OCI-LY7 (cell line): ENCODE measurements around the gene COX8A.

Source experiments
- EZH2phosphoT487 ChIP-seq: fragments of 200-600 bp; sonication (generic); IDR thresholded peaks from 2 replicates; pipeline ENCODE4 v1.6.1; 2018; ENCODE audit warnings: low read depth, borderline replicate concordance, mild to moderate bottlenecking, mixed run types, antibody characterized with exemption, low read length, moderate library complexity, mixed read lengths
- TF ChIP-seq, protein P1 (sequence below): fragments of 200-600 bp; sonication (generic); conservative IDR thresholded peaks from 2 replicates; pipeline ENCODE4 v1.5.1; 2014; ENCODE audit warnings: mild to moderate bottlenecking, antibody characterized with exemption, low read length, moderate library complexity, mixed read lengths

DNA sequence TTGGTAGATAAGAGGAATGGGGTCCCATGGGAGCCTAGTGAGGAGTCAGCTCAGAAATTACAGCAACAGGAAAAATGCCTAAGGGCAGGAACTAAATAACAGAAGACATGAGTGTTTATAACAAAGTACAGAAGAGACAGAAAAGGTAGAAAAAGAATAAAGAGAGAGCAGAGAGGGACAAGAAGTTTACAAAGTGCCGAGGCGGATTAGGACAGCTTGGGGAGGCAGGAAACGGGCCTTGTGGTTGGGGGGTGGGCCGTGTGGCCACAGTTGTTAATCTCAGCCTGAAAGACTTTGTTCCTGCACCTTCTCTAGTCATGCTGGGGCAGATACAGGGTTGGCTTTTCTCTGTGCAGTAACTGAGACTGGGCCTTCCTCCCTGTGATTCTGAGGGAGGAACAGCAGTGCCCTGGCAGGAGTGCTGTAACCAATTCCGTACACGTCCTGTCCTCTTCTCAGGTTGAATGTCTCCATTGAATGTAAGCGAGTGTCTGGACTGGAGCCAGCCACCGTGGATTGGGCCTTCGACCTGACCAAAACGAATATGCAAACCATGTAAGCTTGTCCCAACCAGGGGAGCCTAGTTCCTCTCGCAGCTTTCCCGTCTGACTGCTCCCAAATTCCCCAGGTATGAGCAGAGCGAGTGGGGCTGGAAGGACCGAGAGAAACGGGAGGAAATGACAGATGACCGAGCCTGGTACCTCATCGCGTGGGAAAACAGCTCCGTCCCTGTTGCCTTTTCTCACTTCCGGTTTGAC, 22.5 kb upstream of the COX8A start:
- no peak for TF ChIP-seq EZH2phosphoT487
- TF ChIP-seq, protein P1, sequence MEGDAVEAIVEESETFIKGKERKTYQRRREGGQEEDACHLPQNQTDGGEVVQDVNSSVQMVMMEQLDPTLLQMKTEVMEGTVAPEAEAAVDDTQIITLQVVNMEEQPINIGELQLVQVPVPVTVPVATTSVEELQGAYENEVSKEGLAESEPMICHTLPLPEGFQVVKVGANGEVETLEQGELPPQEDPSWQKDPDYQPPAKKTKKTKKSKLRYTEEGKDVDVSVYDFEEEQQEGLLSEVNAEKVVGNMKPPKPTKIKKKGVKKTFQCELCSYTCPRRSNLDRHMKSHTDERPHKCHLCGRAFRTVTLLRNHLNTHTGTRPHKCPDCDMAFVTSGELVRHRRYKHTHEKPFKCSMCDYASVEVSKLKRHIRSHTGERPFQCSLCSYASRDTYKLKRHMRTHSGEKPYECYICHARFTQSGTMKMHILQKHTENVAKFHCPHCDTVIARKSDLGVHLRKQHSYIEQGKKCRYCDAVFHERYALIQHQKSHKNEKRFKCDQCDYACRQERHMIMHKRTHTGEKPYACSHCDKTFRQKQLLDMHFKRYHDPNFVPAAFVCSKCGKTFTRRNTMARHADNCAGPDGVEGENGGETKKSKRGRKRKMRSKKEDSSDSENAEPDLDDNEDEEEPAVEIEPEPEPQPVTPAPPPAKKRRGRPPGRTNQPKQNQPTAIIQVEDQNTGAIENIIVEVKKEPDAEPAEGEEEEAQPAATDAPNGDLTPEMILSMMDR = no peak
